Astrocyte of the spinal cord (primary cell): ENCODE measurements around the gene ZNF677.
"Not testable (repeated sequence)": the region's sequence is repeated elsewhere in the genome, so short reads cannot be mapped to it uniquely, and the experiment has no call there.

Experiments used
- DNase-seq: peaks from one replicate; pipeline ENCODE4 v3.0.0; 2011; ENCODE audit warnings: low read depth, low spot score
- H3K4me3 ChIP-seq: 2 replicates; pipeline ENCODE4 v1.5.1; 2011; ENCODE audit warnings: low read depth, mild to moderate bottlenecking, low read length, moderate library complexity
- CTCF ChIP-seq: IDR thresholded peaks from 2 replicates; pipeline ENCODE4 v1.5.1; 2012; ENCODE audit warnings: low read depth, mild to moderate bottlenecking, low read length, inconsistent platforms
- in situ Hi-C: cut with HindIII; loops from 2 replicates; pipeline ENCODE4 v1.10.0; 2017; ENCODE audit warnings: low sequenced_read_pairs

Gene ZNF677

GRCh38 chr19:53254411-53255341, at the start of gene ZNF677:
ZNF677 (minus strand) TSS chr19:53254873; CDS start chr19:53251550, 3,323 bp downstream.
- DNase-seq: peak; percentile 86
- in situ Hi-C loops: no loop called here
- H3K4me3 ChIP-seq: peak within 1 kb of the TSS; percentile 72
- TF ChIP-seq CTCF: no peak

- in situ Hi-C loops, DNase-seq: not testable (repeated sequence)
Observed at GRCh38 chr19:53301341-53301740, 46.7 kb upstream of the ZNF677 start.

GRCh38 chr19:53294786-53295441, 40.2 kb upstream of the ZNF677 start:
- H3K4me3 ChIP-seq: no peak overlapping the region
- peak; percentile 18 for DNase-seq
- no peak for TF ChIP-seq CTCF
- in situ Hi-C loops: no loop called here

More at GRCh38 chr19:53301341-53301740, 46.7 kb upstream of the ZNF677 start:
- H3K4me3 ChIP-seq: not testable (repeated sequence)

- in situ Hi-C loops: no loop called here
Observed at GRCh38 chr19:53290758-53291549, 36.3 kb upstream of the ZNF677 start.

GRCh38 chr19:53285087-53285486, 30.4 kb upstream of the ZNF677 start:
- H3K4me3 ChIP-seq: no peak overlapping the region
- no peak for TF ChIP-seq CTCF
- no peak for DNase-seq
- in situ Hi-C loops: no loop called here

More at GRCh38 chr19:53290758-53291549, 36.3 kb upstream of the ZNF677 start:
- TF ChIP-seq CTCF: no peak
- DNase-seq: no peak
- H3K4me3 ChIP-seq: no peak overlapping the region

GRCh38 chr19:53281947-53282346, 27.3 kb upstream of the ZNF677 start:
- H3K4me3 ChIP-seq, DNase-seq, in situ Hi-C loops: not testable (repeated sequence)

- no peak for TF ChIP-seq CTCF
- in situ Hi-C loops: no loop called here
- no peak overlapping the region for H3K4me3 ChIP-seq
- no peak for DNase-seq
Observed at GRCh38 chr19:53275480-53275879, 20.8 kb upstream of the ZNF677 start.
